GM12874 (cell line): ENCODE results near the gene FGF19.
A peak's percentile ranks its signal among the peaks of the same experiment; 100 is the strongest.

Experiments used
- CTCF ChIP-seq: IDR thresholded peaks from 2 replicates; pipeline ENCODE4 v1.5.1; 2011; ENCODE audit warnings: low read depth, mild to moderate bottlenecking, control low read depth, low read length, moderate library complexity; ENCODE audit not compliant: insufficient read depth

Gene FGF19

GRCh38 chr11:69727266-69727665, 23.4 kb upstream of the FGF19 start:
- TF ChIP-seq CTCF: no peak

- no peak for TF ChIP-seq CTCF
Observed at GRCh38 chr11:69726481-69726880, 22.7 kb upstream of the FGF19 start.

GRCh38 chr11:69726019-69726418, 22.2 kb upstream of the FGF19 start:
- TF ChIP-seq CTCF: no peak

- 0 out of 2 replicates have a peak, but pooled peaks have one; percentile 4 for TF ChIP-seq CTCF
Observed at GRCh38 chr11:69721745-69722144, 17.9 kb upstream of the FGF19 start.

GRCh38 chr11:69721106-69721505, 17.3 kb upstream of the FGF19 start:
- no peak for TF ChIP-seq CTCF

- no peak for TF ChIP-seq CTCF
Observed at GRCh38 chr11:69718912-69719311, 15.1 kb upstream of the FGF19 start.

- TF ChIP-seq CTCF: peak; percentile 61
Observed at GRCh38 chr11:69718147-69718546, 14.3 kb upstream of the FGF19 start.
